Gastrocnemius medialis (tissue), 4 donors: ENCODE results near the gene CGGBP1. TPM values are rescaled to one million over a fixed set of nuclear protein-coding genes. Genes with fewer than 3 reads are reported as not detected.

ENCODE experiments used
- ATAC-seq, 2 donors: fragments of 150-250 bp; one replicate each; pipeline ENCODE4 v1.9.1; 2016
- DNase-seq, 2 donors: peaks; one replicate each; pipeline ENCODE4 v3.0.0-alpha.2; 2019
- H3K27ac ChIP-seq, 4 donors: fragments of 200-600 bp; sonication (generic); 1 replicate in 1 of 4; 2 replicates in 3 of 4; pipeline ENCODE4 v1.5.1; 2016 to 2018; ENCODE audit warnings: mild to moderate bottlenecking in 2 of 4, moderate library complexity in 1 of 4
- H3K27me3 ChIP-seq, 3 donors: fragments of 200-600 bp; sonication (generic) in 2 of 3; 1 replicate in 1 of 3; 2 replicates in 2 of 3; pipeline versions ENCODE4 v1.5.1 to v1.6.0; 2016 to 2019; ENCODE audit warnings: mild to moderate bottlenecking in 1 of 3, moderate library complexity in 1 of 3
- H3K36me3 ChIP-seq, 2 donors: fragments of 200-600 bp; sonication (generic) in 1 of 2; one replicate each; pipeline ENCODE4 v1.5.1; 2017 to 2018
- H3K4me1 ChIP-seq, 2 donors: fragments of 200-600 bp; sonication (generic) in 1 of 2; one replicate each; pipeline ENCODE4 v1.5.1; 2016 to 2017; ENCODE audit warnings: mild to moderate bottlenecking in 2 of 2
- H3K4me3 ChIP-seq, 4 donors: fragments of 200-600 bp; sonication (generic) in 3 of 4; 1 replicate in 1 of 4; 2 replicates in 3 of 4; pipeline ENCODE4 v1.5.1; 2016 to 2019; ENCODE audit warnings: mild to moderate bottlenecking in 2 of 4
- H3K9me3 ChIP-seq, 3 donors: fragments of 200-600 bp; sonication (generic) in 2 of 3; 1 replicate in 1 of 3; 2 replicates in 2 of 3; pipeline ENCODE4 v1.5.1; 2016 to 2019
- CTCF ChIP-seq, 5 experiments: fragments of 450-650 bp in 3 of 5; fragments of 200-600 bp in 2 of 5; sonication (generic) in 2 of 5; IDR thresholded peaks in 4 of 5; conservative IDR thresholded peaks in 1 of 5; 1 replicate in 4 of 5; 2 replicates in 1 of 5; pipeline ENCODE4 v1.5.1; 2016 to 2019; ENCODE audit warnings: antibody characterized with exemption in 5 of 5, mild to moderate bottlenecking in 3 of 5, moderate library complexity in 3 of 5
- POLR2A ChIP-seq, 2 donors: fragments of 450-650 bp; IDR thresholded peaks; one replicate each; pipeline ENCODE4 v1.6.1; 2017; ENCODE audit warnings: antibody characterized with exemption in 2 of 2, mild to moderate bottlenecking in 2 of 2, moderate library complexity in 2 of 2
- in situ Hi-C, 4 donors: fragments of 200-750 bp; cut with MboI; loops; one replicate each; pipeline versions ENCODE4 v1.15.0 to v1.8.0; 2017; ENCODE audit warnings: low sequenced_read_pairs in 4 of 4
- intact Hi-C: fragments of 100-400 bp; cut with DNase I; formaldehyde crosslinking; loops from one replicate; pipeline ENCODE4 v1.15.1; 2023; ENCODE audit warnings: low total_unique reads
- total RNA-seq, 4 donors: library from RNA; depleted of rRNA; stranded (reverse); fragments of >200 nt; gene quantifications; one replicate each; pipeline versions ENCODE4 v1.1.0 to v1.2.3, GENCODE V29; 2016

Gene CGGBP1
- total RNA-seq, 4 donors from 2014 or later, result 25.9 to 47.3 (median 41.7) TPM

- no peaks in the 10 kb centered on the region for H3K36me3 ChIP-seq
- TF ChIP-seq CTCF (IDR thresholded peaks at IDR 0.05 in 4 of 5, conservative IDR thresholded peaks at IDR 0.05 in 1 of 5) (peak; percentile 28 to 60 (median 43)), POLR2A (IDR thresholded peaks at IDR 0.05) (no peak)
- no peak for DNase-seq
- in situ Hi-C loops, result loop anchor here in 1 of 4 donors (25.0 kb wide), 1 partner anchor 641 kb away; no protein-coding TSS in a partner anchor
- no peaks in the 10 kb centered on the region for H3K9me3 ChIP-seq
- no peak overlapping the region for H3K4me3 ChIP-seq
- no peak for ATAC-seq
- intact Hi-C loops, result loop anchor here (2.0 to 5.0 kb wide), 3 partner anchors 109 to 652 kb away; no protein-coding TSS in a partner anchor
- no peaks in the 10 kb centered on the region for H3K4me1 ChIP-seq
- H3K27me3 ChIP-seq, result no peaks in the 10 kb centered on the region
- no peak overlapping the region for H3K27ac ChIP-seq
These were observed 55.6 kb downstream of the CGGBP1 start for GRCh38 chr3:88003115-88003755.

DNA sequence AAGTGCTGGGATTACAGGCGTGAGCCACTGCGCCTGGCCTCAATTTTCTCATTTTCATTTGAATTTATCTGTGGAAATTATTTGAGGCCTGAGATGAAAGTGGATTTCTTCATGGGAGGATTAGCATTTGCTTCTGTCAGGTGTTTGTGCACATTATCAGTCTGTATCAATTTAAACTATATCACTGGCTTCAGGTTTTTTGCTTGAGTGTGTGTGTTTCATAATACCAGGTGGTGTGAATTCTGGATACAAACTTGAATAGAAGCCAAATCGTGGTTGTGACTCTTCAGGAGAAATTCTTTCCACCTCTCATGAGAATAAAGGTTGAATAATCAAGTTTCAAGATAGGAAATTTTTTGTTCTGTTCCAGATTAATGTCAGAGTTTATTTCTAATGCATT lies 56.4 kb downstream of the CGGBP1 start:
- no peak for TF ChIP-seq POLR2A (IDR thresholded peaks at IDR 0.05)
- TF ChIP-seq CTCF (IDR thresholded peaks at IDR 0.05 in 4 of 5, conservative IDR thresholded peaks at IDR 0.05 in 1 of 5), result no peak
- in situ Hi-C loops, result loop anchor here in 1 of 4 donors (25.0 kb wide), 1 partner anchor 640 kb away; no protein-coding TSS in a partner anchor
- DNase-seq (no peak), ATAC-seq (no peak)
- H3K36me3 ChIP-seq, result no peaks in the 10 kb centered on the region
- H3K4me1 ChIP-seq, result no peaks in the 10 kb centered on the region
- H3K27me3 ChIP-seq, result no peaks in the 10 kb centered on the region
- no peak overlapping the region for H3K27ac ChIP-seq
- no peak overlapping the region for H3K4me3 ChIP-seq
- H3K9me3 ChIP-seq, result no peaks in the 10 kb centered on the region
- intact Hi-C loops, result loop anchor here (2.0 to 5.0 kb wide), 3 partner anchors 110 to 652 kb away; no protein-coding TSS in a partner anchor

Other genes with a start within 250 kb of the CGGBP1 start
- 10 to 100 TPM in 2 of 4 donors, 1 to 10 TPM in 2; 7.8 to 12.5 (median 9.8) TPM for gene ZNF654, start 250 bp upstream of the CGGBP1 start, total RNA-seq
- gene C3orf38, start 91.0 kb upstream of the CGGBP1 start, total RNA-seq, result 10 to 100 TPM in 1 of 4 donors, 1 to 10 TPM in 3; 6.0 to 14.5 (median 8.5) TPM